Thyroid gland (tissue), 4 donors: ENCODE results near the gene LYPD3. TPM values are rescaled to one million over a fixed set of nuclear protein-coding genes. Genes with fewer than 3 reads are reported as not detected.
"Not testable (repeated sequence)": the region's sequence is repeated elsewhere in the genome, so short reads cannot be mapped to it uniquely, and the experiment has no call there.

Experiments used
- DNase-seq, 2 donors: peaks; one replicate each; pipeline ENCODE4 v3.0.0-alpha.2; 2019
- H3K27ac ChIP-seq, 3 donors: fragments of 200-600 bp; sonication (generic); 1 replicate in 2 of 3; 2 replicates in 1 of 3; pipeline ENCODE4 v1.5.1; 2016 to 2019; ENCODE audit warnings: mild to moderate bottlenecking in 1 of 3, moderate library complexity in 1 of 3
- H3K27me3 ChIP-seq: fragments of 200-600 bp; sonication (generic); one replicate; pipeline ENCODE4 v1.5.1; 2019
- H3K36me3 ChIP-seq, 2 donors: fragments of 200-600 bp; sonication (generic); one replicate each; pipeline ENCODE4 v1.5.1; 2016 to 2019
- H3K4me1 ChIP-seq, 2 donors: fragments of 200-600 bp; sonication (generic); one replicate each; pipeline ENCODE4 v1.5.1; 2017 to 2019
- H3K4me3 ChIP-seq, 3 donors: fragments of 200-600 bp; sonication (generic); replicated peaks in 1 of 3; 1 replicate in 2 of 3; 2 replicates in 1 of 3; pipeline ENCODE4 v1.5.1; 2016; ENCODE audit warnings: mild to moderate bottlenecking in 1 of 3
- H3K9me3 ChIP-seq: fragments of 200-600 bp; sonication (generic); one replicate; pipeline ENCODE4 v1.5.1; 2017
- CTCF ChIP-seq, 6 experiments: fragments of 200-600 bp in 3 of 6; fragments of 450-650 bp in 3 of 6; sonication (generic) in 3 of 6; IDR thresholded peaks; one replicate each; pipeline ENCODE4 v1.5.1; 2016 to 2019; ENCODE audit warnings: antibody characterized with exemption in 6 of 6, mild to moderate bottlenecking in 2 of 6, inconsistent platforms in 1 of 6, moderate library complexity in 1 of 6
- POLR2A ChIP-seq, 2 donors: fragments of 450-650 bp; IDR thresholded peaks; one replicate each; pipeline ENCODE4 v1.6.1; 2017; ENCODE audit warnings: antibody characterized with exemption in 2 of 2, mild to moderate bottlenecking in 2 of 2, moderate library complexity in 1 of 2
- WGBS, 2 donors: methylation state at CpG; one replicate each; pipeline ENCODE4 v1.1.5; 2017; 5-methylcytosine and 5-hydroxymethylcytosine counted together
- intact Hi-C: fragments of 100-400 bp; cut with DNase I; formaldehyde crosslinking; loops from one replicate; pipeline ENCODE4 v1.15.1; 2023
- total RNA-seq, 4 donors: library from RNA; depleted of rRNA; stranded (reverse); fragments of >200 nt; gene quantifications; one replicate each; pipeline ENCODE4 v1.2.3, GENCODE V29; 2016

Gene LYPD3
- under 1 TPM in 1 of 4 donors, not detected in 3; 0.78 TPM for total RNA-seq

DNA sequence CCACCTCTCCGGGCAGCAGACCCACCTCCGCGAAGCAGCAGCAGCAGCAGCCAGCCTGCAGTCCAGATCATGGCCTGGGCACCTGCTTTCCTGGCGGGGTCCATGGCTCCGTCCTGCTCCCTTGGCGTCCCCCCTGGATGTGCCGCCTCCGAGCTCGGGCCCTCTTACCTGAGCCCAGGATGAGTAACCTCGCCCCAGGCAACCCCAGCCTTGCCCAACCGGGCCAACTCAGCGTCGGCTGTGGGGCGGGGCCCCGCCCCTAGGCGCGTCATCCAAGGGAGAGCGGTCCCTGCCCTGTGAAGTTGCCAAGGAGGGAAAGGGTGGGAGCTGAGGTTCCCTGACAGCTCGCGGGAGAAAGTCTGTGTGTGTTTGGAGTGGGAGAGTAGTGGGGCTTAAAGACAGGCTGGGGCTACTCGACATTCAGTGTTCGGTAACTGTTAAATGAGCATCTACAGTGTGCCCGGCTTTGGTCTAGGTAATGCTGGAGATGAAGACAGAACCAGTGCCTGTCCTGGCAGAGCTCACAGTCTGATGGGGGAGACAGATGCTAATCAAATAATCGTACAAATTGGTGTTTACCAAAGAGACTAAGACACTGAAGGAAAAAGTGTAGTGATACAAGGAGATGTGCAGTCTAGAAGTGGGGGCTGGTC is at the start of gene LYPD3:
Gene LYPD3, minus strand, starts transcription at position 141 of the 653 bp plus-strand sequence. Its CDS starts 37 bp downstream, at position 104.
- Histone ChIP-seq H3K4me1 (peaks cover 0 to 5% of the 10 kb centered on the region in 2 donors), H3K4me3 (no peak within 1 kb of the TSS), H3K9me3 (no peaks in the 10 kb centered on the region), H3K36me3 (no peaks in the 10 kb centered on the region), H3K27ac (no peak within 1 kb of the TSS), H3K27me3 (no peaks in the 10 kb centered on the region)
- 27 to 28% methylated on average over 22 to 24 of the region's 24 CpGs for WGBS, 2 donors
- no peak for DNase-seq
- intact Hi-C loops = no loop called here
- TF ChIP-seq POLR2A (IDR thresholded peaks at IDR 0.05) (no peak), CTCF (IDR thresholded peaks at IDR 0.05) (no peak)

DNA sequence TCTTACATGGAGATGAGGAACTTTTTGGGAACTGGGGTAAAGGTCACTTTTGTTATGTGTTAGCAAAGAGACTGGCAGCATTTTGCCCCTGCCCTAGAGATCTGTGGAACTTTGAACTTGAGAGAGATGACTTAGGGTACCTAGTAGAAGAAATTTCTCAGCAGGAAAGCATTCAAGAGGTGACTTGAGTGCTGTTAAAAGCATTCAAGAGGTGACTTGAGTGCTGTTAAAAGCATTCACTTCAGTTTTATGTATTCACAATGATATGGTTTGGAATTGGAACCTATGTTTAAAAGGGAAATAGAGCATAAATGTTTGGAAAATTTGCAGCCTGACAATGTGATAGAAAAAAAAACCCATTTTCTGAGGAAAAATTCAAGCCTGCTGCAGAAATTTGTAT is 47.0 kb upstream of the LYPD3 start:
- intact Hi-C loops = not testable (repeated sequence)

GRCh38 chr19:43511324-43511723 is 45.9 kb upstream of the LYPD3 start:
- intact Hi-C loops = no loop called here
- Histone ChIP-seq H3K9me3 (no peaks in the 10 kb centered on the region), H3K27me3 (no peaks in the 10 kb centered on the region), H3K4me1 (peaks cover 4 to 11% of the 10 kb centered on the region in 2 donors), H3K36me3 (peaks cover 0 to 4% of the 10 kb centered on the region in 2 donors), H3K27ac (no peak overlapping the region), H3K4me3 (no peak overlapping the region)
- no peak for DNase-seq
- TF ChIP-seq POLR2A (IDR thresholded peaks at IDR 0.05) (no peak), CTCF (IDR thresholded peaks at IDR 0.05) (no peak)
- 95 to 96% methylated on average over 5 of the region's 5 CpGs for WGBS, 2 donors

More for the DNA sequence above, 47.0 kb upstream of the LYPD3 start:
- not testable (repeated sequence) for DNase-seq, H3K4me3 ChIP-seq, H3K27ac ChIP-seq, H3K9me3 ChIP-seq, H3K36me3 ChIP-seq, H3K27me3 ChIP-seq
- H3K4me1 ChIP-seq = peaks cover 4 to 11% of the 10 kb centered on the region in 2 donors

- TF ChIP-seq CTCF (IDR thresholded peaks at IDR 0.05) = no peak
- TF ChIP-seq POLR2A (IDR thresholded peaks at IDR 0.05) = no peak
Observed at GRCh38 chr19:43510713-43511112, 45.3 kb upstream of the LYPD3 start.

GRCh38 chr19:43507880-43508279 is 42.5 kb upstream of the LYPD3 start:
- peaks cover 0 to 4% of the 10 kb centered on the region in 2 donors for H3K36me3 ChIP-seq
- no peaks in the 10 kb centered on the region for H3K27me3 ChIP-seq
- TF ChIP-seq CTCF (IDR thresholded peaks at IDR 0.05) (no peak), POLR2A (IDR thresholded peaks at IDR 0.05) (no peak)
- 100% methylated on average over 1 to 2 of the region's 2 CpGs for WGBS, 2 donors
- no peak overlapping the region for H3K27ac ChIP-seq
- no peaks in the 10 kb centered on the region for H3K9me3 ChIP-seq
- H3K4me3 ChIP-seq = no peak overlapping the region
- intact Hi-C loops = no loop called here
- H3K4me1 ChIP-seq = peaks cover 7 to 21% of the 10 kb centered on the region in 2 donors
- DNase-seq = no peak

More at GRCh38 chr19:43510713-43511112, 45.3 kb upstream of the LYPD3 start:
- no peak for DNase-seq
- H3K27ac ChIP-seq = no peak overlapping the region
- intact Hi-C loops = no loop called here
- H3K36me3 ChIP-seq = peaks cover 0 to 4% of the 10 kb centered on the region in 2 donors
- H3K4me1 ChIP-seq = peaks cover 4 to 11% of the 10 kb centered on the region in 2 donors
- H3K4me3 ChIP-seq = no peak overlapping the region
- no peaks in the 10 kb centered on the region for H3K27me3 ChIP-seq
- WGBS, 2 donors = 98 to 99% methylated on average over 9 of the region's 9 CpGs
- no peaks in the 10 kb centered on the region for H3K9me3 ChIP-seq
